SW 1271 (cell line): Measurements from ENCODE around the gene SLC35E4.
A peak's percentile ranks its signal among the peaks of the same experiment; 100 is the strongest.
"Not testable (repeated sequence)": the region's sequence is repeated elsewhere in the genome, so short reads cannot be mapped to it uniquely, and the experiment has no call there.

Source experiments
- DNase-seq, 2 experiments: peaks; one replicate each; lab custom pipeline; 2025; lab: John Stamatoyannopoulos, UW

Gene SLC35E4

GRCh38 chr22:30611197-30611596 is 24.4 kb upstream of the SLC35E4 start:
- no peak for DNase-seq

GRCh38 chr22:30612789-30613188 is 22.8 kb upstream of the SLC35E4 start:
- no peak for DNase-seq

GRCh38 chr22:30614268-30614667 is 21.3 kb upstream of the SLC35E4 start:
- no peak for DNase-seq

- no peak for DNase-seq
Observed at GRCh38 chr22:30614879-30615278, 20.7 kb upstream of the SLC35E4 start.

- DNase-seq = no peak
Observed at GRCh38 chr22:30615543-30615954, 20.0 kb upstream of the SLC35E4 start.

GRCh38 chr22:30617819-30618218 is 17.8 kb upstream of the SLC35E4 start:
- DNase-seq = no peak

GRCh38 chr22:30619909-30620308 is 15.7 kb upstream of the SLC35E4 start:
- DNase-seq = not testable (repeated sequence)

GRCh38 chr22:30626413-30626812 is 9.2 kb upstream of the SLC35E4 start:
- DNase-seq = no peak

- DNase-seq = no peak
Observed at GRCh38 chr22:30627471-30627870, 8.1 kb upstream of the SLC35E4 start.

GRCh38 chr22:30628491-30628890 is 7.1 kb upstream of the SLC35E4 start:
- no peak for DNase-seq

- not testable (repeated sequence) for DNase-seq
Observed at GRCh38 chr22:30631469-30631868, 4.1 kb upstream of the SLC35E4 start.

GRCh38 chr22:30634471-30635233 is 929 bp upstream of the SLC35E4 start:
- DNase-seq = peak; percentile 70 to 76

- DNase-seq = peak in 1 of 2 experiments; percentile 14
Observed at GRCh38 chr22:30636226-30637077, 871 bp downstream of the SLC35E4 start.

GRCh38 chr22:30637701-30638114 is 2.1 kb downstream of the SLC35E4 start:
- no peak for DNase-seq

GRCh38 chr22:30640361-30640760 is 4.8 kb downstream of the SLC35E4 start:
- no peak for DNase-seq

GRCh38 chr22:30640839-30641430 is 5.4 kb downstream of the SLC35E4 start:
- no peak for DNase-seq

- no peak for DNase-seq
Observed at GRCh38 chr22:30643055-30643875, 7.7 kb downstream of the SLC35E4 start.

- DNase-seq = no peak
Observed at GRCh38 chr22:30646518-30647160, 11.1 kb downstream of the SLC35E4 start.

- no peak for DNase-seq
Observed at GRCh38 chr22:30647536-30647935, 12.0 kb downstream of the SLC35E4 start.

- DNase-seq = no peak
Observed at GRCh38 chr22:30648825-30649224, 13.2 kb downstream of the SLC35E4 start.

- DNase-seq = peak; percentile 49 to 78
Observed at GRCh38 chr22:30649430-30650007, 13.9 kb downstream of the SLC35E4 start.
